Adipocyte (in vitro differentiated cells): ENCODE measurements around the gene SIK3.

Experiments
- DNase-seq: peaks from one replicate; pipeline ENCODE4 v3.0.0-alpha.2; 2015; ENCODE audit warnings: low read depth
- H3K27me3 ChIP-seq: replicated peaks from 2 replicates; pipeline ENCODE4 v1.7.0; 2013; ENCODE audit warnings: mild to moderate bottlenecking, low read length, moderate library complexity; ENCODE audit not compliant: control insufficient read depth, insufficient read depth
- H3K36me3 ChIP-seq: 2 replicates; pipeline ENCODE4 v1.7.0; 2013; ENCODE audit warnings: low read length, mild to moderate bottlenecking, moderate library complexity; ENCODE audit not compliant: control insufficient read depth, insufficient read depth, severe bottlenecking
- H3K4me1 ChIP-seq: 2 replicates; pipeline ENCODE4 v1.7.0; 2013; ENCODE audit warnings: mild to moderate bottlenecking, low read length, moderate library complexity; ENCODE audit not compliant: control insufficient read depth, insufficient read depth
- H3K4me3 ChIP-seq: 2 replicates; pipeline ENCODE4 v1.7.0; 2013; ENCODE audit warnings: mild to moderate bottlenecking, low read length, moderate library complexity
- H3K9ac ChIP-seq: 2 replicates; pipeline ENCODE4 v1.7.0; 2013; ENCODE audit warnings: mild to moderate bottlenecking, low read length, moderate library complexity
- H3K9me3 ChIP-seq: 2 replicates; pipeline ENCODE4 v1.7.0; 2013; ENCODE audit warnings: mild to moderate bottlenecking, low read length, moderate library complexity; ENCODE audit not compliant: control insufficient read depth

SIK3 gene

DNA sequence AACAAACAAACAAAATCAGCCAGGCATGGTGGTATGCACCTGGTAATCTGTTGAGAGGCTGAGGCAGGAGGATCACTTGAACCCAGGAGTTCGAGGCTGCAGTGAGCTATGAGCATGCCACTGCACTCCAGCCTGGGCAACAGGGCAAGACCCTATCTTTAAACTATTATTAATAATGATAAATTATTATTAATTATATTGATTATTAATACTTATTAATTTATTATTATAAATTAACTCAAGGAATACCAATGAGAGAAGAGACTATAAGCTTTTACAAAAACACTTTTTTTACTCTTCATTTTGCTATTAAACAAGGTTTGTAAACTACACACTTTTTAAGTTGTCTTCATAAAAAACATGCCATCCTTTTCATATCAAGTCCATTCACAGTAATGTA, 163.1 kb downstream of the SIK3 start:
- no peak overlapping the region for H3K9ac ChIP-seq
- DNase-seq = no peak
- H3K9me3 ChIP-seq = no peaks in the 10 kb centered on the region
- H3K27me3 ChIP-seq = no peaks in the 10 kb centered on the region
- peaks cover 19% of the 10 kb centered on the region for H3K4me1 ChIP-seq
- H3K36me3 ChIP-seq = peaks cover 7% of the 10 kb centered on the region
- H3K4me3 ChIP-seq = no peak overlapping the region

DNA sequence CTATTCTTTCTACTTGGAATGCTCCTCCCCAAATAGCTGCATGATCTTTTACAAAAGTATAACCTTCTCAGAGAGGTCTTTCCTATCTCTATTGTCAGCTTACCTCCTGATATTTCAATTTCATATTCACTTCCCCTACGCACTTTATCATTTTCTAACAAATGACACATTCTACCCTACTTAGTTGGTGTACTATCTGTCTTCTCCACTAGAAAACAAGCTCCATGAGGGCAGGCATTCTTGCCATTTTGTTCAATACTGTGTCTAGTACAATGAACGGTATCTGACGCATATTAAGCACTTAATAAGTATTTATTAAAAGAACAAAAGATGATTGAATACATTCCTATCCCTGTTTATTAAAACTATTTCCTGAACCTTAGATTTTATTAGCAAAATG, 164.3 kb downstream of the SIK3 start:
- Histone ChIP-seq H3K4me1 (peaks cover 29% of the 10 kb centered on the region), H3K4me3 (no peak overlapping the region), H3K9me3 (no peaks in the 10 kb centered on the region), H3K27me3 (no peaks in the 10 kb centered on the region), H3K9ac (no peak overlapping the region), H3K36me3 (peaks cover 7% of the 10 kb centered on the region)
- no peak for DNase-seq

DNA sequence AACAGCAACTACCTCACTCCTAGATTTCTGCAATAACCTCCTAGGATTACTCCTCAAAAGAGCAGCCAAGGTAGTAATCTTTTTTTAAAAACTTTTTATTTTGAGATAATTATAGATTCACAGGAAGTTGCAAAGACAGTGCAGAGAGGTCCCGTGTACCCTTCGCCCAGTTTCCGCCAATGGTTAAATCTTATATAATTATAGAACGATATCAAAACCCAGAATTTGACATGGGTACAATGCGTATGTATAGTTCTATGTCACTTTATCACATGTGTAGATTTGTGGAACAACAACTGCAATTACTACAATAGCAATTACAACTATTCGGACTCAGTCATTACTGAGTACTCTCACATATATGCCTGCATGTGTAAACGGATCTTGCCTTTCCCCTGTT, 166.0 kb downstream of the SIK3 start:
- H3K4me1 ChIP-seq = peaks cover 28% of the 10 kb centered on the region
- no peaks in the 10 kb centered on the region for H3K27me3 ChIP-seq
- no peak for DNase-seq
- peaks cover 7% of the 10 kb centered on the region for H3K36me3 ChIP-seq
- H3K4me3 ChIP-seq = no peak overlapping the region
- H3K9ac ChIP-seq = no peak overlapping the region
- H3K9me3 ChIP-seq = no peaks in the 10 kb centered on the region

DNA sequence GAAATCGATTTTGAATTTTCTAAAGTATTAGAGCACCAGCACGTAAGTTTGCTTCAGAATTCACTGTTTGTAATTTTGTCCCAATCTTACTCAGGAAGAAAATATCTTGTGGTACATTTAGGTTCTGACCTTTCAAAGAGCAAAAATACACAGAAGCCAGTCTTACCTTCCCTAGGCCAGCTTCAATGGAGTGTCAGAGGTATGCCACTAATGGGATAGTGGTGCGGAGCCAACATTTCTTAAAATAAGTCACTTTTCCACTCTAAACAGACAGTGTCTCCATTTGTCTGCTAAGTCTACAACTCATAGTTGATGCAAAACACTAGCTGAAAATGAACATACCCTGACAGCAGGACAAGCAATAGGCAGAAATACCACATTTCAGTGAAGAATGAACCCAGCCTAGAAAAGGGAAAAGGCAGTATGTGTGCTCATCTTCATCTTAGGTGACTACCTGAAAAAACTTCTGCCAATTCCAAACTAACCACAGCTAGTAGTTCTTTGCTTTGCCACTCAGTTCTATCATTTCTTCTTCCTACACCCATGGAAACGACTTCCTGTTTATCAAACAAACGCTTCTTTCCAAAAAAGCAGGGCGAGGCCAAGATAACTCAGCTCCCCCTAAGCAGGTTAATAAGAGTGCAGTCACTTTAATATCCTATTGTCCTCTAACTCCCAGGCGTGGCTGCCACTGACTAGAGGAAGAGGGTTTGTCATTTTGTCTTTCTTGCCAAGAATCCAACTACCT, 166.8 kb downstream of the SIK3 start:
- H3K27me3 ChIP-seq = no peaks in the 10 kb centered on the region
- no peak for DNase-seq
- H3K4me1 ChIP-seq = peaks cover 28% of the 10 kb centered on the region
- no peak overlapping the region for H3K9ac ChIP-seq
- H3K9me3 ChIP-seq = no peaks in the 10 kb centered on the region
- no peak overlapping the region for H3K4me3 ChIP-seq
- H3K36me3 ChIP-seq = peaks cover 3% of the 10 kb centered on the region

DNA sequence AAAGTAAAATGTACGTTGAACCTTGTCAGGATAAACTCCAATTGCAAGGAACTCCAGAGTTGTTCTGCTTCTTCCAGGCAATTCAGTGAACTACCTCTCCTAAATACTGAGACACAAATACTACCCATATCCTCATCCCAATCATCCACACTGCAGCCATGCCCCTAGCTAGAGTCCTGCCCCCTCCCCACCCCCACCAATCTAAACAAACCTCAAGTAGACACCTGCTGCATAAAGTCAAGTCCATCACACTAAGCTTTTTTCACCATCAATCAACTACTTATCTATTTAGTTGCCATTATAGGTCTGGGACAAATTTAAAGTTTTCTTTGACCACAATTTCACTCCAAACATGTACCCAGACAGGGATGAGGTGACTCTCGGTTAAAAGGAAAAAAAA, 167.6 kb downstream of the SIK3 start:
- Histone ChIP-seq H3K36me3 (peaks cover 11% of the 10 kb centered on the region), H3K9ac (peak overlapping the region; percentile 35), H3K9me3 (no peaks in the 10 kb centered on the region), H3K4me1 (peaks cover 28% of the 10 kb centered on the region), H3K4me3 (peak overlapping the region; percentile 66), H3K27me3 (no peaks in the 10 kb centered on the region)
- no peak for DNase-seq

DNA sequence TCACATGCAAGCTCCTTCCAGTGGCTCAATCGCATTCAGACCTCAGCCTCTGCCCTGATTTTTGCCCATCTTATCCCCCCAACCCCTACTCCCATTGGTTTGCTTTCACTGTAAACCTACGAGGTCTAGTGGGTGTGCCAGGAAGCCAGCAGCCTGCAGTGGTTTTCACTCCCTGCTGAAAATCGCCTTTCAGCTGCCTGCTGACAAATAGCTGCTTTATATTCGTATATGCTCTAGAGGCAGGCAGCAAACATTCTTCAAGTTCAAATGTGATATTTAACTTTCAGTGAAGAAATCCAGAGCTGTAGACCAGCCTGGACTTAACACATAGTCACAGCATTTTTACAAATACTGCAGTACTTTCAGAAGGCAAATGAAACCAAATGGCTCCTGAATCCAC, 168.1 kb downstream of the SIK3 start:
- Histone ChIP-seq H3K9me3 (no peaks in the 10 kb centered on the region), H3K4me1 (peaks cover 28% of the 10 kb centered on the region), H3K27me3 (no peaks in the 10 kb centered on the region), H3K36me3 (peaks cover 14% of the 10 kb centered on the region), H3K4me3 (peak overlapping the region; percentile 66), H3K9ac (peak overlapping the region; percentile 35)
- DNase-seq = peak; percentile 28

DNA sequence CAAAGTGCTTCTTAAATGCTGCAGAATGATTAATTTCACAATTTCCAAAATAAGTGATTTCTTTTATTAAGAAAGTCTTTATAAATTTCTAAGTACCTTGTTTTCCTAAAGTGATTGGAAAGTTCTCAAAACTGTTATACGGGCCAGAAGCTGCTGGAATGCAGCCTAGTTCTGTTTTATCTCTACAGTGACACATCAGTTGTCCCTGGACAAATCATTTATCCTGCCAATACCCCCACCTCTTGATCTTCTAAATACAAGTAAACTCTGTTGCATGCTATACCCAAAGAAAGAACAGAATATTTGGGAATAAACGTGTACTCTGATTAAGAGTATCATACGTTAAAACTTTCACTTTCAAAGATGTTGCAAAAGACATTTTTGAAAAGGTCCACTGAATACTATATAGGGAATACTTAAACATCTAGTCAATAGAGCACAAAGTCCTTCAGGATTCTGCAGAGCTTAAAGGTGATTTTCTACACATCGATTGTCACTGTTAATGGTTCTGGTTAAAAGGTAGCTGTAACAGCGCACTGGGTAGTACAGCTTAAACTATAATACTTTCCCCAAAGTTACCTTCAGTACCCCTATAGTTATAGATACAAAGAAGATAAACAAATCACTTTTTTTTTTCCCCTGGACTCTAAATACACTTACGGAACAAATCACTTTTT, 168.7 kb downstream of the SIK3 start:
- Histone ChIP-seq H3K36me3 (peaks cover 17% of the 10 kb centered on the region), H3K27me3 (no peaks in the 10 kb centered on the region), H3K9me3 (no peaks in the 10 kb centered on the region), H3K4me3 (peak overlapping the region; percentile 66), H3K9ac (peak overlapping the region; percentile 35), H3K4me1 (peaks cover 28% of the 10 kb centered on the region)
- peak; percentile 20 for DNase-seq

DNA sequence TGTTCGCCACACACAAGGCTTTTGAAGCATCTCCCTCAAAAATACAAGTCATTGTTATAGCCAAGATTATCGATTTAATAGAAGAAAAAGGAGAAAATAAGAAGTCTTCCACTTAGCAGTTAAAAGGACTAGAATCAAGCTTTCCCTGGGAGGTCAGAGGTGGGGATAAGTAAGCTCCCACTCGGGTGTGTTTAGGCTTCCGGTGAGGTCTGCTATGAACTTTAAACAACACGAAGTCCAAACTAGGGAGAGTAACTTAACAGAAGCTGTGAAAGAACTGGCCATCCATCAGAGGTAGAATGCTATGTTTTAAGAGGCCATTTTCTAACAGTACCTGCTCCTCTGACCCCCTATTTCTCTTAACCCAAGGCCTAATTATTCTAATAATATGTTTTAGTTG, 169.4 kb downstream of the SIK3 start:
- no peak for DNase-seq

DNA sequence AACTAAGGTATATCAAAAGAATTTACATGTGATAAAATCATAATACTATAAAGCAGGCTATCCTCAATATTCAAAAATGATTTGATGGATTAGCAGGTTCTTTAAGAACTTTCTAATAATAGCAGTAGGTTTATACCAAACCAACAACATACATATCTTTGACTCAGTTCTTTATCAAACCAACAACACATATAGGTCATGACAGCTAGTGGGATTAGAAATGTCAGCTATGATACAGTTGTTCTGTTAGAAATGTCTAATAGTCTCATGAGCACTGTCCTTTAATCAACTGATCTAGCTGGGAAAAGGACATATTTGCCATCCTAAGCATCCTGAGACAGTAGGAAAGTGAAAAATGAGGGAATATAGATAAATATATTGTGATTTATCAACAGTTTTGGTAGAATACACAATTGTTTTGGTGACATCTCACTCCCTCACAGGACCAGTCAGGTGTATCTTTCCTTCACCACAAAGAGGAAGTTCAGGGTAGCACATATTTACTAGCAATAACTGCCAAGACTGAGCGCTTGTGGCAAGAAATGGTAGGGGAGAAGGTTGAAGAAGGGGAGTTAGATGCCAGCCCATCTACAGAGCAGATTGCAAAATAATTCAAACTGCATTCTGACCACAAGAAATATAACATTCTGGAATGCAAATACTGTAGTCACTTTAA, 170.0 kb downstream of the SIK3 start:
- no peak overlapping the region for H3K9ac ChIP-seq
- no peak overlapping the region for H3K4me3 ChIP-seq
- no peaks in the 10 kb centered on the region for H3K27me3 ChIP-seq
- H3K36me3 ChIP-seq = peaks cover 17% of the 10 kb centered on the region
- peak; percentile 39 for DNase-seq
- H3K4me1 ChIP-seq = peaks cover 28% of the 10 kb centered on the region
- no peaks in the 10 kb centered on the region for H3K9me3 ChIP-seq

More for the DNA sequence above, 169.4 kb downstream of the SIK3 start:
- H3K27me3 ChIP-seq = no peaks in the 10 kb centered on the region
- H3K36me3 ChIP-seq = peaks cover 17% of the 10 kb centered on the region
- H3K9ac ChIP-seq = no peak overlapping the region
- no peaks in the 10 kb centered on the region for H3K9me3 ChIP-seq
- peaks cover 28% of the 10 kb centered on the region for H3K4me1 ChIP-seq
- H3K4me3 ChIP-seq = no peak overlapping the region

DNA sequence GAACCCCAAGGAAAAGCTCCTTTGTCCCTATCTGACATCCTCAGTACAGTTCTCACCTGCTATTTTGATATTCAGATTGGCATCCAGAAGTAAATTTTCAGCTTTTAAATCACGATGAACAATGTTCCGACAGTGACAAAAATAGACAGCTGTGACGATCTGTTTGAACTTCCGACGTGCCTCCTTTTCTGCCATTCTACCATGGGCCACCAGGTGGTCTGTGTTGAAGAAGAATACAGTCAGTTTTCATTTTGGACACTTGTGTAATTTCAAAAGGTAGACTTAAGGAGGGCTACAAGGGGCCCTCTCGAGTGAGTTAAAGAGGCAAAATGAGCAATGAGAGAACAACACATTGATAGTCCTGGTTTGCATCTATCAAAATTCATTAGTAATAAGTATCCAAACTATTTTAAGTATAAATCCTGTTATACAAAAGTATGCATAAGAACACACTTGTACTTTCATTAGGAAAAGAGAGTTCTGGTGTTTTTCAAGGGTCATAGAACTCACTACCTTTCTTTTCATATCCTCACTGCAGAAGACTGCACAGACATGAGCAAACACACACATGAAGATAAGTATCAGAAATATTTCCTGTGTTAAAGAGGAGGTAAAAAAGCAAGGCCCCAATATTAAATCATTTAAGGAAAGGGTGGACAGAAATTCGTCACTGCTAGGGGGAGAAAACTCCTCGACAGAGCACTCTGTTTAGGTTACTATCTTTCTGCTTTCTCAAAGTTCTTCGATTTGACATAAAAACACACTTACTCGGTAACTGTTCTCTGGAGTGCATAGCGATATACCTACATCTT, 170.9 kb downstream of the SIK3 start:
- Histone ChIP-seq H3K9me3 (no peaks in the 10 kb centered on the region), H3K27me3 (no peaks in the 10 kb centered on the region), H3K36me3 (peaks cover 20% of the 10 kb centered on the region), H3K4me3 (no peak overlapping the region), H3K9ac (no peak overlapping the region), H3K4me1 (peaks cover 28% of the 10 kb centered on the region)
- DNase-seq = peak; percentile 5

DNA sequence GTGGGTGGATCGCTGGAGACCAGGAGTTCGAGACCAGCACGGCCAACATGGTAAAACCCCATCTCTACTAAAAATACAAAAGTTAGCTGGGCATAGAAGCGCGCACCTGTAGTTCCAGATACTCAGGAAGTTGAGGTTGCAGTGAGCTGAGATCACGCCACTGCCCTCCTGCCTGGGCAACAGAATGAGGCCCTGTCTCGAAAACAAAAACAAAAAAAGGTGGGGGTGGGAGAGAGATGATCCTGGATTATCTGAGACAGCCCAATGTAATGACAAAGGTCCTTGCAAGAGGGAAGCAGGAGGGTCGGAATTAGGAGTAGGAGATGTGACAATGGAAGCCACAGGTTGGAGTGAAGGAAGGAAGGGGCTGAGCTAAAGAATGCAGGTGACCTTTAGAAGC, 173.2 kb downstream of the SIK3 start:
- H3K9ac ChIP-seq = no peak overlapping the region
- H3K27me3 ChIP-seq = no peaks in the 10 kb centered on the region
- DNase-seq = no peak
- no peaks in the 10 kb centered on the region for H3K9me3 ChIP-seq
- H3K36me3 ChIP-seq = peaks cover 24% of the 10 kb centered on the region
- peaks cover 14% of the 10 kb centered on the region for H3K4me1 ChIP-seq
- no peak overlapping the region for H3K4me3 ChIP-seq
